ENCODE results near the gene FGD3.

DNA sequence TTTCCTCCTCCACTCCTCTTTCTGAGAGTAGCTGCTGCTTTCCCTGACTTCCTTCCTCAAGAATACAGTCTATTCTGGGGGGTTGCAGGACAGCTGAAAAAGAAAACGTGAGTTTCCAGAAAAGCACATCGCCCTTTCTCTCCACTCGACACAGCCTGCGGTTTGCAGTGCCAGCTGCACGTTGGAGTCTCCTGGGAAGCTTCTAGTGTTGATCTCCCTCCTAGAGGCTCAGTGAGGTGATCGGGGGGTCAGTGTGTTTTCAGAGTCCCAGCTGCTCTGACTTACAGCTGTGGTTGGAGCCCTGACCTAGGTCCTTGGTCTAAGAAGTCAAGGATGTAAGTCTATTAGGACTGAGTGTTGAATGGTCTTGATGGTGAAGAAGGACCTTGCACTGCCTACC, 86.2 kb downstream of the FGD3 start:
- TF ChIP-seq ZNF274 (IDR thresholded peaks at IDR 0.05; ENCODE audit: low read depth, low read length) = no peak
- TF ChIP-seq YY1 (IDR thresholded peaks at IDR 0.05; ENCODE audit: insufficient read depth, insufficient read length) = no peak
- no peak for TF ChIP-seq SUZ12 (IDR thresholded peaks at IDR 0.05; ENCODE audit: extremely low read depth, insufficient read depth, insufficient read length)
